ENCODE measurements around the gene OGFR.

The OGFR gene

DNA sequence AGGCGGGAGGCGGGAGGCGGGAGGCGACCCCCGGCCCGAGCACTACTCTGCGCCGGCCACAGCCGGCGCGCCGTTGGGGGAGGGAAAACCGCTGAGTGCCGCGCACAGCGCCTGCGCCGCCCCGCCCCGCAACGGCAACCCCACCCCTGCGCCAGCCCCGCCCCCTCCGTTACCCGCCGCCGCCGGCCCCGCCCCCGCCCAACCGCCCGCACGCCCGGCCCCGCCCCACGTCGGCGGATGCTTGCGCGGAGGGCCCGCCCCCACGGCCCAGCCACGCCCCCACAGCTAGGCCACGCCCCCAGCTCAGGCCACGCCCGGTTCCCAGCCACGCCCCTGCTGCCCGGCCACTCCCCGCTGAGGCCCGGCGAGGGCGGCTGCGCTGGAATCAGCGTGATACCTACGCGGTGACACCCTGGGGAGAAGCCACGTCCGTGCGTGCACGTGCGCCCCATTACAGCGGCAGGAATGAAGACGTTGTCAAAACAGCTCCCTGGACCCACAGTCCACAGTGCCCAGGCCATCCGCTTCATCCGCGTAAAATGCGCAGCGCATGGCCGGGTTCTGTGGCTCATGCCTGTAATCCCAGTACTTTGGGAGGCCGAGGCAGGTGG is 57.2 kb downstream of the OGFR start, which contains the start of gene TCFL5:
TSS of gene TCFL5 (minus strand) at position 97 of the 611 bp plus-strand sequence. CDS start 152 bp downstream, outside the sequence.
- DNase-seq (ENCODE audit: low read depth), result peak; percentile 81

Measured in T-helper 22 cell (primary cell).